ENCODE results near the gene EML6. TPM values are rescaled to one million over a fixed set of nuclear protein-coding genes. Genes with fewer than 3 reads are reported as not detected.
A peak's percentile ranks its signal among the peaks of the same experiment; 100 is the strongest.
"Not testable (repeated sequence)": the region's sequence is repeated elsewhere in the genome, so short reads cannot be mapped to it uniquely, and the experiment has no call there.

The EML6 gene
- total RNA-seq, 2 experiments from 2014 or later = 0.96 to 1.2 TPM

GRCh38 chr2:54830546-54830945, 107.1 kb downstream of the EML6 start:
- DNase-seq = no peak
- peaks cover 9% of the 10 kb centered on the region for H3K27me3 Mint-ChIP-seq
- H3K36me3 Mint-ChIP-seq (ENCODE audit: low read depth) = no peaks in the 10 kb centered on the region
- H3K4me3 Mint-ChIP-seq = no peak overlapping the region
- CTCF ChIA-PET = no interaction called here
- no peaks in the 10 kb centered on the region for H3K9me3 Mint-ChIP-seq
- POLR2A ChIA-PET = no interaction called here
- H3K4me1 Mint-ChIP-seq = no peaks in the 10 kb centered on the region
- H3K27ac Mint-ChIP-seq = no peak overlapping the region

- no peaks in the 10 kb centered on the region for H3K4me1 Mint-ChIP-seq
- H3K4me3 Mint-ChIP-seq = no peak overlapping the region
- peaks cover 3% of the 10 kb centered on the region for H3K27me3 Mint-ChIP-seq
- no peaks in the 10 kb centered on the region for H3K9me3 Mint-ChIP-seq
- H3K36me3 Mint-ChIP-seq (ENCODE audit: low read depth) = no peaks in the 10 kb centered on the region
- CTCF ChIA-PET = no interaction called here
- no peak overlapping the region for H3K27ac Mint-ChIP-seq
- POLR2A ChIA-PET = no interaction called here
- DNase-seq = no peak
Measured at GRCh38 chr2:54831480-54831879, 108.0 kb downstream of the EML6 start.

GRCh38 chr2:54834721-54835120, 111.3 kb downstream of the EML6 start:
- Mint-ChIP-seq H3K27me3 (no peaks in the 10 kb centered on the region), H3K9me3 (no peaks in the 10 kb centered on the region), H3K27ac (no peak overlapping the region), H3K4me1 (no peaks in the 10 kb centered on the region), H3K36me3 (ENCODE audit: low read depth) (no peaks in the 10 kb centered on the region), H3K4me3 (no peak overlapping the region)
- no peak for DNase-seq
- CTCF ChIA-PET = interaction anchor here (0.6 to 0.9 kb wide), 2 partner anchors 36 to 142 kb away, joined by 4 to 6 read pairs; no protein-coding TSS in a partner anchor
- POLR2A ChIA-PET = no interaction called here

GRCh38 chr2:54836477-54836876, 113.0 kb downstream of the EML6 start:
- H3K27ac Mint-ChIP-seq = no peak overlapping the region
- CTCF ChIA-PET = interaction anchor here (0.6 kb wide), 1 partner anchor 313 kb away, joined by 4 read pairs; no protein-coding TSS in a partner anchor
- no peaks in the 10 kb centered on the region for H3K27me3 Mint-ChIP-seq
- H3K36me3 Mint-ChIP-seq (ENCODE audit: low read depth) = no peaks in the 10 kb centered on the region
- no peaks in the 10 kb centered on the region for H3K9me3 Mint-ChIP-seq
- DNase-seq = no peak
- H3K4me1 Mint-ChIP-seq = no peaks in the 10 kb centered on the region
- H3K4me3 Mint-ChIP-seq = no peak overlapping the region
- POLR2A ChIA-PET = no interaction called here

GRCh38 chr2:54838585-54839035, 115.1 kb downstream of the EML6 start:
- DNase-seq = peak; percentile 62
- H3K4me3 Mint-ChIP-seq = no peak overlapping the region
- no peak overlapping the region for H3K27ac Mint-ChIP-seq
- no peaks in the 10 kb centered on the region for H3K4me1 Mint-ChIP-seq
- no peaks in the 10 kb centered on the region for H3K36me3 Mint-ChIP-seq (ENCODE audit: low read depth)
- ChIA-PET CTCF (interaction anchor here (0.8 to 1.5 kb wide), 8 partner anchors 13 to 731 kb away, joined by 3 to 5 read pairs (median 3); partner anchors contain the start of gene EML6), POLR2A (no interaction called here)
- H3K9me3 Mint-ChIP-seq = no peaks in the 10 kb centered on the region
- no peaks in the 10 kb centered on the region for H3K27me3 Mint-ChIP-seq

GRCh38 chr2:54839461-54840255, 116.2 kb downstream of the EML6 start:
- DNase-seq = no peak
- H3K27me3 Mint-ChIP-seq = no peaks in the 10 kb centered on the region
- H3K9me3 Mint-ChIP-seq = no peaks in the 10 kb centered on the region
- no peaks in the 10 kb centered on the region for H3K4me1 Mint-ChIP-seq
- ChIA-PET POLR2A (no interaction called here), CTCF (interaction anchor here (0.8 to 1.5 kb wide), 6 partner anchors 24 to 315 kb away, joined by 3 to 5 read pairs (median 3); no protein-coding TSS in a partner anchor)
- no peak overlapping the region for H3K27ac Mint-ChIP-seq
- no peaks in the 10 kb centered on the region for H3K36me3 Mint-ChIP-seq (ENCODE audit: low read depth)
- H3K4me3 Mint-ChIP-seq = no peak overlapping the region

- Mint-ChIP-seq H3K27me3 (no peaks in the 10 kb centered on the region), H3K36me3 (ENCODE audit: low read depth) (no peaks in the 10 kb centered on the region), H3K9me3 (no peaks in the 10 kb centered on the region), H3K4me3 (no peak overlapping the region), H3K4me1 (no peaks in the 10 kb centered on the region), H3K27ac (no peak overlapping the region)
- CTCF ChIA-PET = interaction anchor here (0.6 to 1.2 kb wide), 3 partner anchors 35 to 175 kb away, joined by 3 read pairs; no protein-coding TSS in a partner anchor
- DNase-seq = no peak
- POLR2A ChIA-PET = no interaction called here
Measured at GRCh38 chr2:54840559-54841468, 117.4 kb downstream of the EML6 start.

GRCh38 chr2:54841500-54841899, 118.0 kb downstream of the EML6 start:
- CTCF ChIA-PET = interaction anchor here (0.6 to 1.2 kb wide), 2 partner anchors 35 to 105 kb away, joined by 3 read pairs; no protein-coding TSS in a partner anchor
- H3K27ac Mint-ChIP-seq; H3K4me3 Mint-ChIP-seq; H3K27me3 Mint-ChIP-seq; H3K9me3 Mint-ChIP-seq; DNase-seq; POLR2A ChIA-PET; H3K36me3 Mint-ChIP-seq (ENCODE audit: low read depth); H3K4me1 Mint-ChIP-seq: not testable (repeated sequence)

GRCh38 chr2:54845094-54845493, 121.6 kb downstream of the EML6 start:
- POLR2A ChIA-PET = no interaction called here
- CTCF ChIA-PET = no interaction called here

GRCh38 chr2:54845514-54845913, 122.1 kb downstream of the EML6 start:
- no peaks in the 10 kb centered on the region for H3K27me3 Mint-ChIP-seq
- ChIA-PET POLR2A (no interaction called here), CTCF (no interaction called here)
- no peak overlapping the region for H3K27ac Mint-ChIP-seq
- H3K4me1 Mint-ChIP-seq = no peaks in the 10 kb centered on the region
- no peak overlapping the region for H3K4me3 Mint-ChIP-seq
- H3K36me3 Mint-ChIP-seq (ENCODE audit: low read depth) = no peaks in the 10 kb centered on the region
- DNase-seq = no peak
- no peaks in the 10 kb centered on the region for H3K9me3 Mint-ChIP-seq

More at GRCh38 chr2:54845094-54845493, 121.6 kb downstream of the EML6 start:
- H3K36me3 Mint-ChIP-seq (ENCODE audit: low read depth) = no peaks in the 10 kb centered on the region
- H3K27me3 Mint-ChIP-seq = no peaks in the 10 kb centered on the region
- H3K4me1 Mint-ChIP-seq = no peaks in the 10 kb centered on the region
- no peak for DNase-seq
- H3K27ac Mint-ChIP-seq = no peak overlapping the region
- H3K4me3 Mint-ChIP-seq = no peak overlapping the region
- H3K9me3 Mint-ChIP-seq = no peaks in the 10 kb centered on the region

GRCh38 chr2:54850171-54851122, 127.0 kb downstream of the EML6 start:
- Mint-ChIP-seq H3K27ac (no peak overlapping the region), H3K4me1 (no peaks in the 10 kb centered on the region), H3K27me3 (no peaks in the 10 kb centered on the region), H3K9me3 (no peaks in the 10 kb centered on the region), H3K36me3 (ENCODE audit: low read depth) (no peaks in the 10 kb centered on the region), H3K4me3 (no peak overlapping the region)
- DNase-seq = no peak
- ChIA-PET CTCF (no interaction called here), POLR2A (no interaction called here)

- Mint-ChIP-seq H3K9me3 (no peaks in the 10 kb centered on the region), H3K27ac (no peak overlapping the region), H3K36me3 (ENCODE audit: low read depth) (no peaks in the 10 kb centered on the region), H3K4me3 (no peak overlapping the region), H3K4me1 (no peaks in the 10 kb centered on the region), H3K27me3 (no peaks in the 10 kb centered on the region)
- CTCF ChIA-PET = interaction anchor here (0.6 kb wide), 1 partner anchor 167 kb away, joined by 3 read pairs; no protein-coding TSS in a partner anchor
- POLR2A ChIA-PET = no interaction called here
- DNase-seq = no peak
Measured at GRCh38 chr2:54853616-54854310, 130.3 kb downstream of the EML6 start.

All from activated CD4-positive, alpha-beta T cell treated with anti-CD3 and anti-CD28 coated beads, Interleukin-2, amount 10 ng/mL, durations not matched to agents 7 days and 5 days (primary cell).